Astrocyte (in vitro differentiated cells and primary cell): ENCODE data around the gene PAPSS1.

ENCODE experiments used
- EZH2 ChIP-seq: IDR thresholded peaks from 2 replicates; pipeline ENCODE4 v1.6.1; 2012; ENCODE audit warnings: mild to moderate bottlenecking, low read length, inconsistent platforms; ENCODE audit not compliant: insufficient read depth
- TF ChIP-seq, protein P1 (sequence below): IDR thresholded peaks from 2 replicates; pipeline ENCODE4 v1.5.1; 2011; ENCODE audit warnings: low read depth, mild to moderate bottlenecking, inconsistent platforms, low read length, moderate library complexity; ENCODE audit not compliant: insufficient read depth

DNA sequence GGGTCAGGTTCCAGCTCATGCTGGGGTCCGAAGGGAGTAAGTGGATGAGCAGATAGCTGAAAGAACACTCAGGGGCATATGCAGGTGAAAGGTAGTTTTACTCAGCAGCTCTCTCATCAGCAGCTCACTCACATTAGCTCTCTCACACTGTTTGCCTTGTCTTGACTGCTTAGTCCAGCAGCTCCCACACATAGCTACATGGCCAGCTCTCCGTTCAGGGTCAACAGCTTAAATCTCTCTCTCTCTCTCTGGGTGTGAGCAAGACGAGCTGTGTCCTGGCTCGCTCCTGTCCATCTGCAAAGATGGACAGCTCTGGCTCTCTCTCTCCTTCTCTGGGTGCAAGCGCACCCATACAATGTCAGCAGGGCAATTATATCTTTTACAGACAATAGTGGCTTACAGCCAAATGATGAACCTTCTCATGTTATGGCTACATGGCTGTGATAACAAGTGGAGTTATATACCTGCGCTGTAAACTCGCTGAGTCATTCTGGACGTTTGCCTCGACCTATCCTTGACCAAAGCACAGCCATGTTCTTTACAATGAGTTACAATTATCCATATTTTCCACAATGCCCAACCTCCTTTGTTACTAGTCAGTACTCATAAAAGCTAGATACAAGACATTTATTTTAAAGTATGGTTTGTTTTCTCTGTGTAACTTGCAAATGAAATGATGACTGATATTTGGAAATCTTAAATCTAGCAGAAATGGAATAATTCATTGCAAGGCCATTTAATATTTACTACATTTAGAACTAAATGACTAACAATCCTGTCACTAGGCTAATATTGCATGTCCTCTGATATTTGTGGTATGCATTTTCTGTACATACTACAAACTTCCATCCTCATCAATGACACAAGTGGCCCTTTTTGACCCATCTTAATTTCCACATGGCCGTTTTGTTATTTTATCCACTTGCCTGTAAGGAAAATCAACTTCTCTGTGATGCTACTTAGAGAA is 9.3 kb downstream of the PAPSS1 start:
- TF ChIP-seq, protein P1, sequence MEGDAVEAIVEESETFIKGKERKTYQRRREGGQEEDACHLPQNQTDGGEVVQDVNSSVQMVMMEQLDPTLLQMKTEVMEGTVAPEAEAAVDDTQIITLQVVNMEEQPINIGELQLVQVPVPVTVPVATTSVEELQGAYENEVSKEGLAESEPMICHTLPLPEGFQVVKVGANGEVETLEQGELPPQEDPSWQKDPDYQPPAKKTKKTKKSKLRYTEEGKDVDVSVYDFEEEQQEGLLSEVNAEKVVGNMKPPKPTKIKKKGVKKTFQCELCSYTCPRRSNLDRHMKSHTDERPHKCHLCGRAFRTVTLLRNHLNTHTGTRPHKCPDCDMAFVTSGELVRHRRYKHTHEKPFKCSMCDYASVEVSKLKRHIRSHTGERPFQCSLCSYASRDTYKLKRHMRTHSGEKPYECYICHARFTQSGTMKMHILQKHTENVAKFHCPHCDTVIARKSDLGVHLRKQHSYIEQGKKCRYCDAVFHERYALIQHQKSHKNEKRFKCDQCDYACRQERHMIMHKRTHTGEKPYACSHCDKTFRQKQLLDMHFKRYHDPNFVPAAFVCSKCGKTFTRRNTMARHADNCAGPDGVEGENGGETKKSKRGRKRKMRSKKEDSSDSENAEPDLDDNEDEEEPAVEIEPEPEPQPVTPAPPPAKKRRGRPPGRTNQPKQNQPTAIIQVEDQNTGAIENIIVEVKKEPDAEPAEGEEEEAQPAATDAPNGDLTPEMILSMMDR: no peak
- no peak for TF ChIP-seq EZH2
